Astrocyte (in vitro differentiated cells and primary cell): ENCODE measurements around the gene BIRC3. TPM values are rescaled to one million over a fixed set of nuclear protein-coding genes. Genes with fewer than 3 reads are reported as not detected.
A peak's percentile ranks its signal among the peaks of the same experiment; 100 is the strongest.

Experiments
- DNase-seq: peaks from one replicate; pipeline ENCODE4 v3.0.0-alpha.2; 2010; ENCODE audit warnings: low read depth
- FAIRE-seq: peaks from 2 replicates; lab custom pipeline; 2011; peaks lifted over from hg19 to GRCh38; lab: Jason Lieb, UNC
- H2AFZ ChIP-seq: 2 replicates; pipeline ENCODE4 v1.6.0; 2012; ENCODE audit warnings: low read depth, low read length, inconsistent platforms
- H3K27ac ChIP-seq: 2 replicates; pipeline ENCODE4 v1.5.1; 2011; ENCODE audit warnings: low read depth, low read length, inconsistent platforms
- H3K27me3 ChIP-seq: 2 replicates; pipeline ENCODE4 v1.6.0; 2011; ENCODE audit warnings: low read length, inconsistent platforms; ENCODE audit not compliant: insufficient read depth
- H3K36me3 ChIP-seq: 2 replicates; pipeline ENCODE4 v1.5.1; 2011; ENCODE audit warnings: low read length, inconsistent platforms; ENCODE audit not compliant: insufficient read depth
- H3K4me1 ChIP-seq: 2 replicates; pipeline ENCODE4 v1.5.1; 2011; ENCODE audit warnings: low read length, inconsistent platforms; ENCODE audit not compliant: insufficient read depth
- H3K4me2 ChIP-seq: 2 replicates; pipeline ENCODE4 v1.6.0; 2012; ENCODE audit warnings: low read length, inconsistent platforms
- H3K4me3 ChIP-seq: 2 replicates; pipeline ENCODE4 v1.5.1; 2011; ENCODE audit warnings: low read depth, mild to moderate bottlenecking, low read length, inconsistent platforms; ENCODE audit not compliant: insufficient read depth
- H3K79me2 ChIP-seq: 2 replicates; pipeline ENCODE4 v1.6.0; 2012; ENCODE audit warnings: mild to moderate bottlenecking, low read length, inconsistent platforms; ENCODE audit not compliant: insufficient read depth
- H3K9ac ChIP-seq: 2 replicates; pipeline ENCODE4 v1.6.0; 2012; ENCODE audit warnings: mild to moderate bottlenecking, low read length, inconsistent platforms
- H3K9me3 ChIP-seq: 2 replicates; pipeline ENCODE4 v1.5.1; 2012; ENCODE audit warnings: low read depth, mild to moderate bottlenecking, low read length, inconsistent platforms; ENCODE audit not compliant: insufficient read depth
- H4K20me1 ChIP-seq: 2 replicates; pipeline ENCODE4 v1.6.0; 2012; ENCODE audit warnings: low read length, inconsistent platforms; ENCODE audit not compliant: insufficient read depth
- H3K27ac Mint-ChIP-seq: one replicate; pipeline ENCODE4 v1.8.0; 2021; ENCODE audit warnings: mild to moderate bottlenecking, mixed read lengths; ENCODE audit not compliant: unreplicated experiment
- H3K27me3 Mint-ChIP-seq: one replicate; pipeline ENCODE4 v1.8.0; 2021; ENCODE audit warnings: low read depth, mixed read lengths; ENCODE audit not compliant: unreplicated experiment
- H3K36me3 Mint-ChIP-seq: one replicate; pipeline ENCODE4 v1.8.0; 2021; ENCODE audit warnings: low read depth, mixed read lengths; ENCODE audit not compliant: unreplicated experiment
- H3K4me1 Mint-ChIP-seq: one replicate; pipeline ENCODE4 v1.8.0; 2021; ENCODE audit warnings: low read depth, mixed read lengths; ENCODE audit not compliant: unreplicated experiment
- H3K4me3 Mint-ChIP-seq: one replicate; pipeline ENCODE4 v1.8.0; 2021; ENCODE audit warnings: mild to moderate bottlenecking, moderate library complexity, mixed read lengths; ENCODE audit not compliant: unreplicated experiment
- H3K9me3 Mint-ChIP-seq: one replicate; pipeline ENCODE4 v1.8.0; 2021; ENCODE audit warnings: mild to moderate bottlenecking, mixed read lengths; ENCODE audit not compliant: unreplicated experiment
- EZH2 ChIP-seq: IDR thresholded peaks from 2 replicates; pipeline ENCODE4 v1.6.1; 2012; ENCODE audit warnings: mild to moderate bottlenecking, low read length, inconsistent platforms; ENCODE audit not compliant: insufficient read depth
- total RNA-seq: library from RNA; stranded (reverse); gene quantifications from 2 replicates; pipeline ENCODE4 v1.2.1, GENCODE V29; 2021
- TF ChIP-seq, protein P1 (sequence below): IDR thresholded peaks from 2 replicates; pipeline ENCODE4 v1.5.1; 2011; ENCODE audit warnings: low read depth, mild to moderate bottlenecking, inconsistent platforms, low read length, moderate library complexity; ENCODE audit not compliant: insufficient read depth

BIRC3 gene
- total RNA-seq, 1 donor from 2014 or later = 2.6 TPM

DNA sequence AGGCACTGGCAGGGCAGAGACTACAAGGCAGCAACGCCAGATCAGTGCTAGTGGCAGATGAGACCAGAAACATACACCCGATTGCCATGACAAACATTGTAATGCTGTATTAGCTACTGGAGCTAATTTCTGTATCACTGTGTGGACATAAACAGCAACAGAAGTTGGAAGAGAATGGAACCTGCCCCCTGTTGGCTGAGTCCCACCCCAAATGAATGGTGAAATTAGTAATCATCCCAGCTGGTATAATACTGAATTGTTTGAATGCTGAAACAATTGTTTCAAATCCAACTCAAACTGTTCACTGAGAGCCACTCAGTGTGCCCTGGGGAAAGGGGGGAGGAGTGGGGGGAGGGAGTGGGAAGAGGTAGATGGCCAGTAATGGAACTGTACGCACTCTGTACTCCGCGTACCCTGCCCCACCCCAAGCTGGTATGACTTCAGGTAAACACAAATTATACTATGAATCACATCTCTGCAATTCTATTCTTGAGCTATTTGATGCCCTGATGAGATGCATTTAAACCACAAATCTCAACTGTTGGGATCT is 11.2 kb upstream of the BIRC3 start:
- FAIRE-seq (no peak), DNase-seq (no peak)
- Histone ChIP-seq H3K4me2 (peak overlapping the region; percentile 3), H3K79me2 (no peaks in the 10 kb centered on the region), H3K9me3 (peaks cover 3% of the 10 kb centered on the region), H3K4me3 (no peak overlapping the region), H4K20me1 (no peaks in the 10 kb centered on the region), H3K9ac (no peak overlapping the region), H3K4me1 (no peaks in the 10 kb centered on the region), H3K27me3 (no peaks in the 10 kb centered on the region), H3K27ac (no peak overlapping the region), H2AFZ (no peak overlapping the region), H3K36me3 (no peaks in the 10 kb centered on the region)
- peaks cover 2% of the 10 kb centered on the region for H3K4me1 Mint-ChIP-seq
- H3K27me3 Mint-ChIP-seq = no peaks in the 10 kb centered on the region
- no peaks in the 10 kb centered on the region for H3K36me3 Mint-ChIP-seq
- H3K27ac Mint-ChIP-seq = no peak overlapping the region
- H3K9me3 Mint-ChIP-seq = peaks cover 9% of the 10 kb centered on the region
- H3K4me3 Mint-ChIP-seq = no peak overlapping the region
- TF ChIP-seq, protein P1, sequence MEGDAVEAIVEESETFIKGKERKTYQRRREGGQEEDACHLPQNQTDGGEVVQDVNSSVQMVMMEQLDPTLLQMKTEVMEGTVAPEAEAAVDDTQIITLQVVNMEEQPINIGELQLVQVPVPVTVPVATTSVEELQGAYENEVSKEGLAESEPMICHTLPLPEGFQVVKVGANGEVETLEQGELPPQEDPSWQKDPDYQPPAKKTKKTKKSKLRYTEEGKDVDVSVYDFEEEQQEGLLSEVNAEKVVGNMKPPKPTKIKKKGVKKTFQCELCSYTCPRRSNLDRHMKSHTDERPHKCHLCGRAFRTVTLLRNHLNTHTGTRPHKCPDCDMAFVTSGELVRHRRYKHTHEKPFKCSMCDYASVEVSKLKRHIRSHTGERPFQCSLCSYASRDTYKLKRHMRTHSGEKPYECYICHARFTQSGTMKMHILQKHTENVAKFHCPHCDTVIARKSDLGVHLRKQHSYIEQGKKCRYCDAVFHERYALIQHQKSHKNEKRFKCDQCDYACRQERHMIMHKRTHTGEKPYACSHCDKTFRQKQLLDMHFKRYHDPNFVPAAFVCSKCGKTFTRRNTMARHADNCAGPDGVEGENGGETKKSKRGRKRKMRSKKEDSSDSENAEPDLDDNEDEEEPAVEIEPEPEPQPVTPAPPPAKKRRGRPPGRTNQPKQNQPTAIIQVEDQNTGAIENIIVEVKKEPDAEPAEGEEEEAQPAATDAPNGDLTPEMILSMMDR = no peak
- TF ChIP-seq EZH2 = no peak

DNA sequence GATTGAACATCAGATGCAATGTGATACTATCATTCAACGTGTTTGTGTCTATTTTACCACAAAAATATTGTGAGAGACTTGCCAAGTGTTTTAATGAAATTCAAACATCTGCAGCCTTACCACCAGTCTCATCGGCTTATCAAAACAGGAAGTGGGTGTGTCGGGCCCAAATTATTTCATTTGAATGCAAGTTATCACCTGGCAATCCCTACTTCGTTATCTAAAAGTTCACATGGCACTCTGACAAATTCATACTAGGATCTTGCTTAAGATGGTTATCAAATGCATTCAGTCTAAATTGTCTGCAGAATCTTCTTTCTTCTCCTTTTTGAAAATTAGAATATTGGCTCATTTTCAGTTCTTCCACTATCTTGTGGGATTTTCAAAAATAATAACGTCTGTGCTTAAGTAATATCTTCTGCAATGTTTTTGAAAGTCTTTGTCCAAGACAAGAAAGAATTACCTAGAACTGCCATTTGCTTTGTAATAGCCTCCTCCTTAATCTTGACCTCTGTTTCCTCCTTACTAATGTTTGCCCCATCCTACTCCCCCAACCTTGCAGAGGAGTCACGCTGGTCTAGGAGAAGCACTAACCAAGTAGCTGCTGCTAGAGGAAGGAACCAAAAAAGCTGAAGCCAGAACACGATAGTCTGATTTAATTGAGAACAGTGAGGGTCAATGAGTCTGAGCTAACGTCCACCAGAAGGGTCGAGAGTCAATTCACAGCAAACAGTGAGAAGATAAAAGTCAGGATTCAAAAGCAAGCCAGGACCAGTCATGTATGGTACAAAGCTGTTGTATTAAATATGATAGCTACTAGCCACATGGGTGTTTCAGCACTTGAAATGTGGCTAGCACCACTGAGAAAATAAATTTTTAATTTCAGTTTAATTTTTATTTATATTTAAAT is 10.2 kb upstream of the BIRC3 start:
- H3K4me3 Mint-ChIP-seq = no peak overlapping the region
- Histone ChIP-seq H3K9ac (no peak overlapping the region), H3K27ac (no peak overlapping the region), H3K36me3 (no peaks in the 10 kb centered on the region), H3K79me2 (no peaks in the 10 kb centered on the region), H2AFZ (no peak overlapping the region), H3K4me1 (no peaks in the 10 kb centered on the region), H3K4me2 (peak overlapping the region; percentile 3), H3K9me3 (peaks cover 3% of the 10 kb centered on the region), H3K27me3 (no peaks in the 10 kb centered on the region), H3K4me3 (no peak overlapping the region), H4K20me1 (no peaks in the 10 kb centered on the region)
- H3K36me3 Mint-ChIP-seq = no peaks in the 10 kb centered on the region
- H3K9me3 Mint-ChIP-seq = peaks cover 3% of the 10 kb centered on the region
- TF ChIP-seq EZH2 = no peak
- TF ChIP-seq, protein P1 = no peak
- FAIRE-seq (no peak), DNase-seq (no peak)
- peak overlapping the region; percentile 15 for H3K27ac Mint-ChIP-seq
- peaks cover 2% of the 10 kb centered on the region for H3K4me1 Mint-ChIP-seq
- no peaks in the 10 kb centered on the region for H3K27me3 Mint-ChIP-seq

DNA sequence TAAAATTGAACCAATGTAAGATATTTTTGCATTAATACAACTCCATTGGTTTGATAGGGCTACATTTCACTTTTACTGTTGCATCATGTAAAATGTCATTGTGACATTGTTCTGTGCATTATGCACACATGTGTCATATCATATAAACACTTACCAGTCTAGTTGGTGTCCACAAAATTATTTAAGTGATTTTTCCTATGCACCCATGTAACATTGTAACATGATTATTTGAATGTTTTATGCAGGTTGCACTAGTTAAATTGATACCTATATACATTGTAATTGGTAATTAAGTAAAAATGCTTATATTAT is 9.6 kb upstream of the BIRC3 start:
- Histone ChIP-seq H3K9me3 (peaks cover under 1% of the 10 kb centered on the region), H4K20me1 (no peaks in the 10 kb centered on the region), H3K36me3 (no peaks in the 10 kb centered on the region), H3K27me3 (no peaks in the 10 kb centered on the region), H3K79me2 (no peaks in the 10 kb centered on the region), H3K4me1 (no peaks in the 10 kb centered on the region), H2AFZ (no peak overlapping the region), H3K4me2 (no peak overlapping the region), H3K9ac (no peak overlapping the region), H3K4me3 (no peak overlapping the region), H3K27ac (no peak overlapping the region)
- TF ChIP-seq EZH2 = no peak
- H3K4me1 Mint-ChIP-seq = peaks cover 2% of the 10 kb centered on the region
- H3K9me3 Mint-ChIP-seq = peaks cover 3% of the 10 kb centered on the region
- no peaks in the 10 kb centered on the region for H3K27me3 Mint-ChIP-seq
- no peak overlapping the region for H3K27ac Mint-ChIP-seq
- FAIRE-seq = no peak
- no peak for DNase-seq
- no peak overlapping the region for H3K4me3 Mint-ChIP-seq
- H3K36me3 Mint-ChIP-seq = no peaks in the 10 kb centered on the region
